Measurements from ENCODE around the gene MFRP.

DNA sequence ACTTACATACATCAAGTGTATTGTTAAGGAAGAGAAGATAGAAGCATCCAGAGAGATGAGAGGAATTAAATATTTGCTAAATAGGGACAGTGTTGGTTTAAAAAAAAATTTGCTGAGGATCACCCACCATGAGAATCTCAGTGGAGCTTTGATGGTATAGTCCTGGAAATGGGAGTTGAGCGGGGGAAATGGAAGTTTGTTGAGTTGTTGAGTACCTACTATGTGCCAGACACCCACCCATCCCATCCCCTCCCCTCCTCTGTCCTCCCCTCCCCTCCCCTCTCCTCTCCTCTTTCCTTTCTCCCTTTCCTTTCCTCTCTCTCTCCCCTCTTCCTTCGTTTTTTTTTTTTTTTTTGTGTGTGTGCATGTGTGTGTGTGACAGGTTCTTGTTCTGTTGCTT lies 4.7 kb upstream of the MFRP start:
- TF ChIP-seq, protein P1, sequence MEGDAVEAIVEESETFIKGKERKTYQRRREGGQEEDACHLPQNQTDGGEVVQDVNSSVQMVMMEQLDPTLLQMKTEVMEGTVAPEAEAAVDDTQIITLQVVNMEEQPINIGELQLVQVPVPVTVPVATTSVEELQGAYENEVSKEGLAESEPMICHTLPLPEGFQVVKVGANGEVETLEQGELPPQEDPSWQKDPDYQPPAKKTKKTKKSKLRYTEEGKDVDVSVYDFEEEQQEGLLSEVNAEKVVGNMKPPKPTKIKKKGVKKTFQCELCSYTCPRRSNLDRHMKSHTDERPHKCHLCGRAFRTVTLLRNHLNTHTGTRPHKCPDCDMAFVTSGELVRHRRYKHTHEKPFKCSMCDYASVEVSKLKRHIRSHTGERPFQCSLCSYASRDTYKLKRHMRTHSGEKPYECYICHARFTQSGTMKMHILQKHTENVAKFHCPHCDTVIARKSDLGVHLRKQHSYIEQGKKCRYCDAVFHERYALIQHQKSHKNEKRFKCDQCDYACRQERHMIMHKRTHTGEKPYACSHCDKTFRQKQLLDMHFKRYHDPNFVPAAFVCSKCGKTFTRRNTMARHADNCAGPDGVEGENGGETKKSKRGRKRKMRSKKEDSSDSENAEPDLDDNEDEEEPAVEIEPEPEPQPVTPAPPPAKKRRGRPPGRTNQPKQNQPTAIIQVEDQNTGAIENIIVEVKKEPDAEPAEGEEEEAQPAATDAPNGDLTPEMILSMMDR (IDR thresholded peaks at IDR 0.05): no peak
- no peak for TF ChIP-seq POLR2A (IDR thresholded peaks at IDR 0.05)
- no peak for TF ChIP-seq POLR2AphosphoS5 (IDR thresholded peaks at IDR 0.05)
- no peak for TF ChIP-seq EP300 (IDR thresholded peaks at IDR 0.05)
